ENCODE measurements around the gene RABGEF1. TPM values are rescaled to one million over a fixed set of nuclear protein-coding genes. Genes with fewer than 3 reads are reported as not detected.
A peak's percentile ranks its signal among the peaks of the same experiment; 100 is the strongest.

Gene RABGEF1
- total RNA-seq, 3 donors from 2014 or later (not counting 1 experiment from before 2014, with no cell fraction given): 26.1 to 38.1 (median 31.7) TPM

- no peak overlapping the region for H3K27ac ChIP-seq (ENCODE audit: low read length)
- Mint-ChIP-seq H3K36me3 (no peaks in the 10 kb centered on the region), H3K9me3 (no peaks in the 10 kb centered on the region), H3K4me3 (no peak overlapping the region), H3K27ac (no peak overlapping the region), H3K27me3 (ENCODE audit: low read depth in 2 of 2) (no peaks in the 10 kb centered on the region), H3K4me1 (no peaks in the 10 kb centered on the region)
- ATAC-seq: no peak
- H3K27me3 ChIP-seq (ENCODE audit: control insufficient read depth, insufficient read depth, low read length): no peaks in the 10 kb centered on the region
- H3K4me3 ChIP-seq (ENCODE audit: low read length): no peak overlapping the region
- H3K4me1 ChIP-seq (ENCODE audit: control insufficient read depth, insufficient read depth, low read length): no peaks in the 10 kb centered on the region
- peak in 1 of 2 donors; percentile 17 for DNase-seq
- intact Hi-C loops (cut with micrococcal nuclease): no loop called here
- TF ChIP-seq CTCF (IDR thresholded peaks at IDR 0.05): no peak
- no peaks in the 10 kb centered on the region for H3K9me3 ChIP-seq (ENCODE audit: control insufficient read depth, insufficient read depth, low read length)
- WGBS (ENCODE audit: insufficient coverage): 88% methylated on average over 2 of the region's 2 CpGs
- no peaks in the 10 kb centered on the region for H3K36me3 ChIP-seq (ENCODE audit: control insufficient read depth, insufficient read depth, low read length)
Observed at GRCh38 chr7:66696774-66697191, 43.8 kb upstream of the RABGEF1 start.

GRCh38 chr7:66697449-66698438, 42.8 kb upstream of the RABGEF1 start:
- Mint-ChIP-seq H3K36me3 (no peaks in the 10 kb centered on the region), H3K27ac (no peak overlapping the region), H3K9me3 (no peaks in the 10 kb centered on the region), H3K4me3 (no peak overlapping the region), H3K27me3 (ENCODE audit: low read depth in 2 of 2) (no peaks in the 10 kb centered on the region), H3K4me1 (no peaks in the 10 kb centered on the region)
- Histone ChIP-seq H3K36me3 (ENCODE audit: control insufficient read depth, insufficient read depth, low read length) (no peaks in the 10 kb centered on the region), H3K27me3 (ENCODE audit: control insufficient read depth, insufficient read depth, low read length) (no peaks in the 10 kb centered on the region), H3K4me3 (ENCODE audit: low read length) (no peak overlapping the region), H3K4me1 (ENCODE audit: control insufficient read depth, insufficient read depth, low read length) (no peaks in the 10 kb centered on the region), H3K27ac (ENCODE audit: low read length) (no peak overlapping the region), H3K9me3 (ENCODE audit: control insufficient read depth, insufficient read depth, low read length) (no peaks in the 10 kb centered on the region)
- intact Hi-C loops (cut with micrococcal nuclease): no loop called here
- no peak for ATAC-seq
- DNase-seq: no peak
- no peak for TF ChIP-seq CTCF (IDR thresholded peaks at IDR 0.05)
- 78% methylated on average over 20 of the region's 20 CpGs for WGBS (ENCODE audit: insufficient coverage)

- ATAC-seq (peak in 1 of 3 donors; percentile 39), DNase-seq (no peak)
- TF ChIP-seq CTCF (IDR thresholded peaks at IDR 0.05): no peak
- Mint-ChIP-seq H3K36me3 (no peaks in the 10 kb centered on the region), H3K4me3 (no peak overlapping the region), H3K27ac (no peak overlapping the region), H3K27me3 (ENCODE audit: low read depth in 2 of 2) (no peaks in the 10 kb centered on the region), H3K4me1 (no peaks in the 10 kb centered on the region), H3K9me3 (no peaks in the 10 kb centered on the region)
- Histone ChIP-seq H3K4me1 (ENCODE audit: control insufficient read depth, insufficient read depth, low read length) (no peaks in the 10 kb centered on the region), H3K36me3 (ENCODE audit: control insufficient read depth, insufficient read depth, low read length) (no peaks in the 10 kb centered on the region), H3K27ac (ENCODE audit: low read length) (no peak overlapping the region), H3K4me3 (ENCODE audit: low read length) (no peak overlapping the region), H3K9me3 (ENCODE audit: control insufficient read depth, insufficient read depth, low read length) (no peaks in the 10 kb centered on the region), H3K27me3 (ENCODE audit: control insufficient read depth, insufficient read depth, low read length) (no peaks in the 10 kb centered on the region)
- intact Hi-C loops (cut with micrococcal nuclease): no loop called here
- 90% methylated on average over 10 of the region's 10 CpGs for WGBS (ENCODE audit: insufficient coverage)
Observed at GRCh38 chr7:66698652-66699205, 41.8 kb upstream of the RABGEF1 start.

Measured in natural killer cell (primary cell).